Right renal pelvis (tissue), 4 donors: ENCODE data around the gene FRRS1. TPM values are rescaled to one million over a fixed set of nuclear protein-coding genes. Genes with fewer than 3 reads are reported as not detected.
"Not testable (repeated sequence)": the region's sequence is repeated elsewhere in the genome, so short reads cannot be mapped to it uniquely, and the experiment has no call there.

ENCODE experiments used
- DNase-seq, 4 donors: peaks; one replicate each; pipeline ENCODE4 v3.0.0-alpha.2; 2013; ENCODE audit warnings: low read depth in 4 of 4, low spot score in 3 of 4, missing footprints in 1 of 4
- polyA plus RNA-seq, 4 donors: library from polyadenylated mRNA; unstranded; fragments of 120-200 nt; gene quantifications; one replicate each; pipeline ENCODE4 v1.2.1, GENCODE V29; 2013; ENCODE audit not compliant: insufficient read length in 4 of 4

FRRS1 gene
- polyA plus RNA-seq, 4 donors, result 7.8 to 10.2 (median 8.6) TPM

GRCh38 chr1:99768104-99768503, 1.7 kb upstream of the FRRS1 start:
- no peak for DNase-seq

- no peak for DNase-seq
These were observed 1.5 kb downstream of the FRRS1 start for GRCh38 chr1:99764909-99765308.

DNA sequence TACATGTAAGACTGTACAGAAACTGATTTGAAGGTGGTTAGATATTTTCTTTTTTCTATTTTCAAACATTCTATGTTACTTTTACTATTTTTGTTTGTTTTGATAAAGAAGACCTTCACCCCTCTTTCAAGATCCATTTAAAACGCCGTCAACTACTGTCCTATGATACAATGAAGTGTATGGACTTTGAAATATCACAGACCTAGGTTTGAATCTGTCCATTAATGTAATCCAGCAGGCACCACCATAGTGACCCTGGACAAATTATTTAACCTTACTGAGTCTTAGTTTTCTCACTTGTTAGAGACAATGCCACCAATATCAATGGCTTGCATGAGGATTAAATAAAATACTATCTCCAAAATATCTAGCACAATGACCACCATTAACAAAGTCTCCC, 2.0 kb downstream of the FRRS1 start:
- DNase-seq, result no peak

- no peak for DNase-seq
These were observed 2.5 kb downstream of the FRRS1 start for GRCh38 chr1:99763956-99764355.

DNA sequence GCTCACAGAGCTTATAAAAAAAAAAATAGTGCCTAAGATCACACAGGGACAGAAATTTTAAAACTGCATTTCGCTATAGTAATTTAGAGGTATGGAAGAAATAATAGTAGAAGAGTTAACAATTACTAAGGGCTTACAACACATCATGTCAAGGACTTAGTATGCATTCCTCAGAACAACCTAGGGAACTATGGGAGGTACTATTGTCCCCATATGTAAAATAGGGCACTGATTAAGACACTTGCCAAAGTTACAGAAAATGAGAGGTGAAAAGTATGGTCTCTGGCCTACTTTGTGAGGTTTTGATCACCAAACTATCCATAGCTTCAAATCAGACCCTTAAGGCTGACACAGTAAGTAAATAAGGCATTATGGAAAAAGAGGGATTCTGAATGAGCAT, 4.7 kb downstream of the FRRS1 start:
- no peak for DNase-seq

- DNase-seq, result no peak
These were observed 6.8 kb downstream of the FRRS1 start for GRCh38 chr1:99759518-99760160.

DNA sequence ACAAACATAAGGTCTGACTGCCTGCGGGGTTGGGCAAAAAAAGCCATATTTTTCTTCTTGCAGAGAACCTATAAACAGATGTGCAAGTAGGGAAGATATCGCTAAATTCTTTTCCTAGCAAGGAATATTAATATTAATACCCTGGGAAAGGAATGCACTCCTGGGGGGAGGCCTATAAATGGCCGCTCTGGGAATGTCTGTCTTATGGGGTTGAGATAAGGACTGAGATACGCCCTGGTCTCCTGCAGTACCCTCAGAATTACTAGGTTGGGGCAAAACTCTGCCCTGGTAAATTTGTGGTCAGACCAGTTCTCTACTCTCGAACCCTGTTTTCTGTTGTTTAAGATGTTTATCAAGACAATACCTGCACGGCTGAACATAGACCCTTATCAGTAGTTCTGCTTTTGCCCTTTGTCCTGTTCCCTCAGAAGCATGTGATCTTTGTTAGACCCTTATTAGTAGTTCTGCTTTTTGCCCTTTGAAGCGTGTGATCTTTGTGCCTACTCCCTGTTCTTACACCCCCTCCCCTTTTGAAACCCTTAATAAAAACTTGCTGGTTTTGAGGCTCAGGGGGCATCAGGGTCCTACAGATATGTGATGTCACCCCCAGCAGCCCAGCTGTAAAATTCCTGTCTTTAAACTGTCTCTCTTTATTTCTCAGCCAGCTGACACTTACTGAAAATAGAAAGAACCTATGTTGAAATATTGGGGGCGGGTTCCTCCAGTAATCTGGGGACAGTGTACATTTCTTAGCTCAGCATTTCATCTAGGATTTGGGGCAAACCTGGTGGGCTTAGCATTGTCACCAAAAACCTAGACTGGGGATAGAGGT, 7.5 kb downstream of the FRRS1 start:
- not testable (repeated sequence) for DNase-seq

GRCh38 chr1:99758073-99758511, 8.3 kb downstream of the FRRS1 start:
- no peak for DNase-seq

- DNase-seq, result no peak
These were observed 9.8 kb downstream of the FRRS1 start for GRCh38 chr1:99756598-99756997.

GRCh38 chr1:99755664-99756063, 10.8 kb downstream of the FRRS1 start:
- no peak for DNase-seq

GRCh38 chr1:99754697-99755096, 11.7 kb downstream of the FRRS1 start:
- DNase-seq, result no peak

GRCh38 chr1:99754055-99754626, 12.3 kb downstream of the FRRS1 start:
- DNase-seq, result no peak

DNA sequence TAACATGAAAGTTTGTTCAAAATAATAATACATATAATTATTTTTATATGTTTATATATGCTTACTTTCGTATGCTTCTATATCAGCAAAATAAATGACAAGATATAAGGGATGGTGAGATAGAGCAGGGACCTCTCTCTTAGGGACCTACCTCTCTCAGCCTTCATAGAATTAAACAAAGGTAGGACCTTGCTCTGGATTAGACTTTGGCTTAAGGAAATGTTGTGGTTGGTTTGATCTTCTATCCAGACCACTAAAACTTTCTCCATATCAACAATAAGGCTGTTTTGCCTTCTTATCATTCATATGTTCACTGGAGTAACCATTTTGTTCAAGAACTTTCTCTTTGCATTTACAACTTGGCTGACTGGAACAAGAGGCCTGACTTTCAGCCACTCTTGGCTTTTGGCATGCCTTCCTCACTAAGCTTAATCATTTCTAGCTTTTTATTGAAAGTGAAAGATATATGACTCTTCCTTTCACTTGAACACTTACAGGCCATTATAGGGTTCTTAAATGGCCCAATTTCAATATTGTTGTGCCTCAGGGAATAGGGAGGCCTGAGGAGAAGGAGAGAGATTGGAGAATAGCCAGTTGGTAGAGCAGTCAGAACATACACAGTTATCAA, 14.4 kb downstream of the FRRS1 start:
- no peak for DNase-seq

GRCh38 chr1:99749504-99750347, 16.7 kb downstream of the FRRS1 start:
- DNase-seq, result no peak

GRCh38 chr1:99748419-99748818, 18.0 kb downstream of the FRRS1 start:
- DNase-seq, result no peak

DNA sequence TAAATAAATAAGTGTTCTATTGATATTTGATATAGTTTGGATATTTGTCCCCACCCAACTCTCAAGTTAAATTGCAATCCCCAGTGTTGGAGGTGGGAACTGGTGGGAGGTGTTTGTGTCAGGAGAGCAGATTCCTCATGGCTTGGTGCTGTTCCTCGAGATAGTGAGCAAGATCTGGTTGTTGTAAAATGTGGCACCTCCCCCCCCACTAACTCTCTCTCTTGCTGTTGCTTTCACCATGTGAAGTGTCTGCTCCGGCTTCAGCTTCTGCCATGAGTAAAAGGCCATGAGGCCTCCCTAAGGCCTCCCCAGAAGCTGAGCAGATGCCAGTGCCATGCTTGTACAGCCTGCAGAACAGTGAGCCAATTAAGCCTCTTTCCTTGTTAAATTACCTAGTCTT, 20.8 kb downstream of the FRRS1 start:
- DNase-seq, result no peak

DNA sequence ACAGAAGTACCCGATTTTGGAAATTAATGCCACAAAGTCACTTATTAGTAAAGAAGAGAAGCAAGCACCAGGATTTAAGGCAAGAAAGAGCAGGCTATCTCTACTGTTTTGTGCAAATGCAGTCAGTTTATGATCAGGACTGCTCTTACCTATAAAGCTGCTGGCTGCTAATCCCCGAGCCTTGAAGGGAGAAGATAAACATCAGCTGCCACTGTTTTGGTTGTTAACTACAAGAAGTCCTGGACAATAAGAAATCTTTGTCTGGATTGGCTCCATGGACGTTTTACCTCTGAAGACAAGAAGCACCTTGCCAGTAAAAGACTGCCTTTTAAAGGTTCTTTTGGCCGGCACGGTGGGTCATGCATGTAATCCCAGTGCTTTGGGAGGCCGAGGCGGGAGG, 21.4 kb downstream of the FRRS1 start:
- DNase-seq, result no peak

DNA sequence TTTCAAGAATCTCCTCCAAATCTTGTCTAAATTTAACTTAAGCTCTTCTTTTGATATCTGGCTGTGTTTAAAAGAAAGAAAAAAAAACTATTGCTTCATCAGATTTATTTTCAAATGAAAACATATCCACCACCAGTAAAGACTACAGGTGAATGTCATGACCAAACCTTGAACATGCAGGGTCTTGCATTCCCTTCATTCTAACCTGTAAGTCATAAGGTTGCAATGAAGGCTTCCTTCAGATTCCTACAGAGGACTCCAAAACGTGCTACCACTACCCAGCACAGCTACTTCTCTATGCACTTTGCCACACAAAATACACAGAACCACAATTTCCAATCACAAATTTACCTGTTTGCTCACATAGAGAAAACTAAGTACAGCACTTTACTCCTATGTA, 26.3 kb downstream of the FRRS1 start:
- DNase-seq, result no peak

DNA sequence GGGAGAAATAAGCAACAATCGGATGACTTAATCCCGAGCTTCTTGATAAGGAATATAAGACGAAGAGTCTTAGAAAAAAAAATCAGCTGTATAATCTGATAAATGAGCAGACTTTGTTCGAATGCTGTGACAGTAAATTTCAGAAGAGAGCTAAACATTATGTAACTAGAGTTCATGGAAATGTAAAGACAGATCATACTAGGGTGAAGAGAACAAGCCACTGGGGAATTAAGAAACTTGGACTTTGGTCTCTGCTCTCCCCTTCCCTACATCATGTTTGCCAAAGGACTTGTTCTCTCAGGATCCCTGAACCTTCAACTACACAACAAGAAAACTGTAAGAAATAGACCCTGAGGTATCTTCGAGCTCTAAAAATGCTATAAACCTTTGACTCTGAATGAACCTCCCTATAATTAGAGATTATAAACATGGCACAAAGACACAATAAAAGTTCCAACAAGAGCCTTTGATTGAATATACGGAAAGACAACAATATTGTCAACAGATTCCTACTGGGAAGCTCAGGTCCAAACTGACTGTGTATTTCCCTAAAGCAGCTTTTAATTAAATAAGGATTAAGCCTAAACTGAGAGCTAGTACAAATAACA, 27.5 kb downstream of the FRRS1 start:
- no peak for DNase-seq

GRCh38 chr1:99737016-99737415, 29.4 kb downstream of the FRRS1 start:
- DNase-seq, result peak in 1 of 4 donors; percentile 19
